ENCODE results near the gene ZC3HAV1. TPM values are rescaled to one million over a fixed set of nuclear protein-coding genes. Genes with fewer than 3 reads are reported as not detected.
"Not testable (repeated sequence)": the region's sequence is repeated elsewhere in the genome, so short reads cannot be mapped to it uniquely, and the experiment has no call there.

ZC3HAV1 gene
- polyA plus RNA-seq, 1 of the 3 experiments (the other 2 are of a cell fraction) = 11.2 TPM

DNA sequence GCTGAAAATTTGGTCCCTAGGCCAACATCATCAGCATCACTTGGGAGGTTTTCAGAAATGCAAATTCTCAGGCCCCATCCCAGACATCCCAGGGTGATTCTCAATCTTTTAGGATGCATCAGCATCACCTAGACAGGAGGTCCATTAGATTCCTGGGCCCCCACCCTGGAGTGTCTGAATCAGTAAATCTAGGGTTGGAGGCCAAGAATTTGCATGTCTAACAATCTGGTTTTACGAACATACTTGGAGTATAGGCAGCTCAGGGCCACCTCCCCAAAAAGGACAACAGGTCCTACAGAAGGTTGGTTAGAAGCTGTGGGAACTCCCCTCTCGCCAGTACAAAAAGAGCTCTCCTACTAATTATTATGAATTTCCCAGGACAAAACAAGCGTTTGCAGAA, 15.5 kb downstream of the ZC3HAV1 start (continued):
- TF ChIP-seq RXRA (IDR thresholded peaks at IDR 0.05; ENCODE audit: borderline replicate concordance, low read depth) (no peak), RFX5 (IDR thresholded peaks at IDR 0.05; ENCODE audit: low read length) (no peak)

DNA sequence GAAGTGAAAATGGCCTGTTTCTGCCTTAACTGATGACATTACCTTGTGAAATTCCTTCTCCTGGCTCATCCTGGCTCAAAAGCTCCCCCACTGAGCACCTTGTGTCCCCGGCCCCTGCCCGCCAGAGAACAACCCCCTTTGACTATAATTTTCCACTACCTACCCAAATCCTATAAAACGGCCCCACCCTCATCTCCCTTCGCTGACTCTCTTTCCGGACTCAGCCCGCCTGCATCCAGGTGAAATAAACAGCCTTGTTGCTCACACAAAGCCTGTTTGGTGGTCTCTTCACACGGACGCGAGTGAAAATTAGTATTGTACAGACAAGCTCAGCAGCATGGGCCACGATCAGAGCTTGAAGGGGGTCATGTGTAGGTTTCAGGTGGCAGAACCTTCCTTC, 16.0 kb downstream of the ZC3HAV1 start:
- CTCF ChIA-PET = interaction anchor here (0.9 to 2.6 kb wide), 2 partner anchors 9 to 18 kb away, joined by 4 to 18 read pairs; no protein-coding TSS in a partner anchor
- H3K79me2 ChIP-seq (ENCODE audit: insufficient read depth) = peaks cover 18% of the 10 kb centered on the region; the same call in 1 of the 2 replicates
- WGBS (ENCODE audit: low lambda C conversion rate) = 93% methylated on average over 10 of the region's 10 CpGs

DNA sequence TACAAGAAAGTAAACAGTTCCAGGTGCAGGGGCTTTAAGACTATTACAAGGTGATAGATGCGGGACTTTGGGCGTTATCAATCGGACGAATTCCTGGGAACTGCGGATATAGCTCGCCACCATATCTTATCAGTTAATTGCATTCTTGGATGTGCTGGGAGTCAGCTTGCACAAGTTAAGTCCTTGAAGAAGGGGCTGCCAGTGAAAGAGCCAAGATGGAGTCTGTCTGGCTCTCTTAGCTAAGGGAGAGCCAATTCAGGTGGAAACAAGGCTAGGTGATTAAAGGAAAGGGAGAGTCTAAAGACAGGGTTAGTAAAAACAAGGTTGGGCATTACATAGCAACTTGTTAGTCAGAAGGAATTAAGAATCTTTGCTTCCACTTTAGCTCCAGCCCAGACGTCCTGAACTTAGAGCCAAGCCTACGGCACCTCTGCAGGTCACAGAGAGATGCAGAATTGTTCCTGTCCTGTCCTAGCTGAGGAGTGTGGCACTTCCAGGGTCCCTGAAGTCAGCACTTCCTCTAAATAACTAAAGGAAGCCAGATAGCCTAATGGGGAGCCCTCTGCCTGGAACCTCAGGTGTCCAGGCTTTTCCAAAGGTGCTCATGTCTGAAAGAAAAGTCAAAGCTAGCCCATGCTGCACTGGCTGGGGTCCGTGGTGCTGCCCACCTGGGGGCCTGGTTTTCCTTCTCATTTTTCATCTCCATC, 17.3 kb downstream of the ZC3HAV1 start:
- Histone ChIP-seq H4K20me1 (ENCODE audit: insufficient read depth) (no peaks in the 10 kb centered on the region), H3K9me3 (no peaks in the 10 kb centered on the region), H3K79me2 (ENCODE audit: insufficient read depth) (peaks cover 18% of the 10 kb centered on the region; the same call in 1 of the 2 replicates), H3K4me3 (ENCODE audit: low read depth in 2 of 2, low read length in 1 of 2) (no peak overlapping the region), H2AFZ (ENCODE audit: low read depth) (no peak overlapping the region), H3K4me2 (no peak overlapping the region), H3K27ac (ENCODE audit: low read depth in 2 of 2, low read length in 1 of 2) (no peak overlapping the region), H3K9me2 (no peaks in the 10 kb centered on the region), H3K9ac (no peak overlapping the region), H3K36me3 (replicated peaks in 1 of 2; ENCODE audit: control insufficient read depth in 1 of 2, insufficient read depth in 2 of 2, low read length in 1 of 2) (peaks cover 13% of the 10 kb centered on the region in 2 experiments), H3K4me1 (ENCODE audit: control insufficient read depth in 1 of 2, insufficient read depth in 2 of 2, low read depth in 1 of 2, low read length in 1 of 2) (peaks cover 0 to 3% of the 10 kb centered on the region in 2 experiments; a peak in 1 of 4 replicates), H3K27me3 (ENCODE audit: insufficient read depth) (no peaks in the 10 kb centered on the region), H3F3A (replicated peaks; ENCODE audit: insufficient read depth) (no peaks in the 10 kb centered on the region)
- TF ChIP-seq RAD21 (IDR thresholded peaks at IDR 0.05; ENCODE audit: low read length) = no peak
- TF ChIP-seq NRF1 (IDR thresholded peaks at IDR 0.05; ENCODE audit: low read depth, low read length) = no peak
- TF ChIP-seq, protein P1, sequence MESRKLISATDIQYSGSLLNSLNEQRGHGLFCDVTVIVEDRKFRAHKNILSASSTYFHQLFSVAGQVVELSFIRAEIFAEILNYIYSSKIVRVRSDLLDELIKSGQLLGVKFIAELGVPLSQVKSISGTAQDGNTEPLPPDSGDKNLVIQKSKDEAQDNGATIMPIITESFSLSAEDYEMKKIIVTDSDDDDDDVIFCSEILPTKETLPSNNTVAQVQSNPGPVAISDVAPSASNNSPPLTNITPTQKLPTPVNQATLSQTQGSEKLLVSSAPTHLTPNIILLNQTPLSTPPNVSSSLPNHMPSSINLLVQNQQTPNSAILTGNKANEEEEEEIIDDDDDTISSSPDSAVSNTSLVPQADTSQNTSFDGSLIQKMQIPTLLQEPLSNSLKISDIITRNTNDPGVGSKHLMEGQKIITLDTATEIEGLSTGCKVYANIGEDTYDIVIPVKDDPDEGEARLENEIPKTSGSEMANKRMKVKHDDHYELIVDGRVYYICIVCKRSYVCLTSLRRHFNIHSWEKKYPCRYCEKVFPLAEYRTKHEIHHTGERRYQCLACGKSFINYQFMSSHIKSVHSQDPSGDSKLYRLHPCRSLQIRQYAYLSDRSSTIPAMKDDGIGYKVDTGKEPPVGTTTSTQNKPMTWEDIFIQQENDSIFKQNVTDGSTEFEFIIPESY (IDR thresholded peaks at IDR 0.05; ENCODE audit: borderline replicate concordance, low read depth) = no peak
- no peak for TF ChIP-seq RFX5 (IDR thresholded peaks at IDR 0.05; ENCODE audit: low read length)
- TF ChIP-seq FOXJ3 (CRISPR knock-in tag; IDR thresholded peaks at IDR 0.05) = no peak
- TF ChIP-seq CHD2 (IDR thresholded peaks at IDR 0.05; ENCODE audit: low read length, partially characterized antibody) = no peak
- TF ChIP-seq RCOR1 (IDR thresholded peaks at IDR 0.05; ENCODE audit: low read length) = no peak
- no peak for TF ChIP-seq NFIC (IDR thresholded peaks at IDR 0.05; ENCODE audit: borderline replicate concordance)
- TF ChIP-seq YY1 (IDR thresholded peaks at IDR 0.05; ENCODE audit: low read depth) = no peak
- no peak for TF ChIP-seq JUND (IDR thresholded peaks at IDR 0.05)
- TF ChIP-seq GABPA (IDR thresholded peaks at IDR 0.05; ENCODE audit: low read depth) = no peak
- TF ChIP-seq, protein P2, sequence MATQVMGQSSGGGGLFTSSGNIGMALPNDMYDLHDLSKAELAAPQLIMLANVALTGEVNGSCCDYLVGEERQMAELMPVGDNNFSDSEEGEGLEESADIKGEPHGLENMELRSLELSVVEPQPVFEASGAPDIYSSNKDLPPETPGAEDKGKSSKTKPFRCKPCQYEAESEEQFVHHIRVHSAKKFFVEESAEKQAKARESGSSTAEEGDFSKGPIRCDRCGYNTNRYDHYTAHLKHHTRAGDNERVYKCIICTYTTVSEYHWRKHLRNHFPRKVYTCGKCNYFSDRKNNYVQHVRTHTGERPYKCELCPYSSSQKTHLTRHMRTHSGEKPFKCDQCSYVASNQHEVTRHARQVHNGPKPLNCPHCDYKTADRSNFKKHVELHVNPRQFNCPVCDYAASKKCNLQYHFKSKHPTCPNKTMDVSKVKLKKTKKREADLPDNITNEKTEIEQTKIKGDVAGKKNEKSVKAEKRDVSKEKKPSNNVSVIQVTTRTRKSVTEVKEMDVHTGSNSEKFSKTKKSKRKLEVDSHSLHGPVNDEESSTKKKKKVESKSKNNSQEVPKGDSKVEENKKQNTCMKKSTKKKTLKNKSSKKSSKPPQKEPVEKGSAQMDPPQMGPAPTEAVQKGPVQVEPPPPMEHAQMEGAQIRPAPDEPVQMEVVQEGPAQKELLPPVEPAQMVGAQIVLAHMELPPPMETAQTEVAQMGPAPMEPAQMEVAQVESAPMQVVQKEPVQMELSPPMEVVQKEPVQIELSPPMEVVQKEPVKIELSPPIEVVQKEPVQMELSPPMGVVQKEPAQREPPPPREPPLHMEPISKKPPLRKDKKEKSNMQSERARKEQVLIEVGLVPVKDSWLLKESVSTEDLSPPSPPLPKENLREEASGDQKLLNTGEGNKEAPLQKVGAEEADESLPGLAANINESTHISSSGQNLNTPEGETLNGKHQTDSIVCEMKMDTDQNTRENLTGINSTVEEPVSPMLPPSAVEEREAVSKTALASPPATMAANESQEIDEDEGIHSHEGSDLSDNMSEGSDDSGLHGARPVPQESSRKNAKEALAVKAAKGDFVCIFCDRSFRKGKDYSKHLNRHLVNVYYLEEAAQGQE (IDR thresholded peaks at IDR 0.05; ENCODE audit: low read depth, low read length) = no peak
- no peak for TF ChIP-seq POLR2AphosphoS5 (IDR thresholded peaks at IDR 0.05; ENCODE audit: low read depth, low read length)
- POLR2A ChIA-PET = no interaction called here
- CTCF ChIA-PET = interaction anchor here (0.5 to 2.3 kb wide), 3 partner anchors 17 to 206 kb away, joined by 3 to 8 read pairs (median 3); no protein-coding TSS in a partner anchor
- WGBS (ENCODE audit: low lambda C conversion rate) = 89% methylated on average over 9 of the region's 9 CpGs
- DNase-seq = no peak

More for the DNA sequence above, 16.0 kb downstream of the ZC3HAV1 start:
- H3K27ac ChIP-seq (ENCODE audit: low read depth in 2 of 2, low read length in 1 of 2); DNase-seq; H3K27me3 ChIP-seq (ENCODE audit: insufficient read depth); H4K20me1 ChIP-seq (ENCODE audit: insufficient read depth); POLR2A ChIA-PET; H3K4me3 ChIP-seq (ENCODE audit: low read depth in 2 of 2, low read length in 1 of 2); H3K4me2 ChIP-seq; H3K9ac ChIP-seq; H3K9me3 ChIP-seq; H3K4me1 ChIP-seq (ENCODE audit: control insufficient read depth in 1 of 2, insufficient read depth in 2 of 2, low read depth in 1 of 2, low read length in 1 of 2); H2AFZ ChIP-seq (ENCODE audit: low read depth); H3F3A ChIP-seq (replicated peaks; ENCODE audit: insufficient read depth); H3K9me2 ChIP-seq: not testable (repeated sequence)
- H3K36me3 ChIP-seq (replicated peaks in 1 of 2; ENCODE audit: control insufficient read depth in 1 of 2, insufficient read depth in 2 of 2, low read length in 1 of 2) = peaks cover 5 to 10% of the 10 kb centered on the region in 2 experiments

Data from SK-N-SH (cell line).